K562 (cell line): ENCODE results near the gene CTXND1. TPM values are rescaled to one million over a fixed set of nuclear protein-coding genes. Genes with fewer than 3 reads are reported as not detected.

Experiments used
- ATAC-seq: fragments of 200-7000 bp; cut with Tn5 transposase; 3 replicates; pipeline ENCODE4 v1.9.1; 2020; ENCODE audit warnings: moderate library complexity
- BruUV-seq: library from RNA; stranded (reverse); fragments of 400-500 nt; replicated peaks from 2 replicates; lab custom pipeline; 2021; lab: Mats Ljungman, UMichigan
- CTCF ChIA-PET: fragments of 300-600 bp; formaldehyde crosslinking; extraction: SDS; loops from one replicate; lab custom pipeline; 2021; ENCODE audit warnings: low intra/inter-chr PET ratio; lab: Yijun Ruan, JAX
- POLR2A ChIA-PET: fragments of 300-600, 350-650 bp; sonication (Branson Sonifier 250); formaldehyde crosslinking; extraction: SDS; loops from one replicate; lab custom pipeline; 2021; ENCODE audit warnings: antibody characterized with exemption, inconsistent platforms; lab: Yijun Ruan, JAX
- DNase-seq, 4 experiments: peaks; one replicate each; pipeline versions ENCODE4 v3.0.0 to v3.0.0-alpha.2; 2011 to 2018; ENCODE audit warnings: low spot score in 3 of 4, mixed read lengths in 3 of 4; ENCODE audit errors: extremely low read depth in 1 of 4
- FAIRE-seq: peaks from 2 replicates; lab custom pipeline; 2011; peaks lifted over from hg19 to GRCh38; lab: Jason Lieb, UNC
- H2AFZ ChIP-seq: 2 replicates; pipeline ENCODE4 v1.6.0; 2011; ENCODE audit warnings: low read depth, low read length, control low read depth, inconsistent platforms
- H3K27ac ChIP-seq: fragments of 200-600 bp; 3 replicates; pipeline ENCODE4 v1.8.0; 2011; ENCODE audit warnings: low read depth, mild to moderate bottlenecking, control low read depth, inconsistent platforms, low read length, moderate library complexity, mixed read lengths; ENCODE audit errors: extremely low read depth
- H3K27me3 ChIP-seq, 2 experiments: fragments of 300-600 bp in 1 of 2; 2 replicates in 1 of 2; 3 replicates in 1 of 2; pipeline versions ENCODE4 v1.6.0 to v1.8.0; 2011; ENCODE audit warnings: inconsistent platforms in 2 of 2, low read length in 2 of 2, mild to moderate bottlenecking in 1 of 2, mixed read lengths in 1 of 2, moderate library complexity in 1 of 2; ENCODE audit not compliant: control insufficient read depth in 2 of 2, insufficient read depth in 2 of 2
- H3K36me3 ChIP-seq: fragments of 300-600 bp; 3 replicates; pipeline ENCODE4 v1.8.0; 2011; ENCODE audit warnings: mild to moderate bottlenecking, low read length, inconsistent platforms; ENCODE audit not compliant: control insufficient read depth, insufficient read depth
- H3K4me1 ChIP-seq, 2 experiments: fragments of 200-600 bp in 1 of 2; replicated peaks in 1 of 2; 2 replicates in 1 of 2; 3 replicates in 1 of 2; pipeline versions ENCODE4 v1.5.1 to v1.8.0; 2011; ENCODE audit warnings: inconsistent platforms in 2 of 2, low read length in 2 of 2, mild to moderate bottlenecking in 1 of 2, mixed read lengths in 1 of 2, moderate library complexity in 1 of 2; ENCODE audit not compliant: control insufficient read depth in 2 of 2, insufficient read depth in 2 of 2
- H3K4me2 ChIP-seq: 2 replicates; pipeline ENCODE4 v1.6.1; 2011; ENCODE audit warnings: low read length, control low read depth, inconsistent platforms, mixed read lengths; ENCODE audit not compliant: insufficient read depth
- H3K4me3 ChIP-seq: fragments of 200-600 bp; sonication (generic), shearing (Covaris generic); 2 replicates; pipeline ENCODE4 v1.5.1; 2016; ENCODE audit warnings: control low read depth, inconsistent platforms
- H3K79me2 ChIP-seq: fragments of 200-600 bp; 3 replicates; pipeline ENCODE4 v1.8.0; 2011; ENCODE audit warnings: low read length, inconsistent platforms; ENCODE audit not compliant: control insufficient read depth, insufficient read depth
- H3K9ac ChIP-seq, 2 experiments: 2 replicates each; pipeline versions ENCODE4 v1.6.0 to v1.6.1; 2011; ENCODE audit warnings: low read depth in 2 of 2, low read length in 2 of 2, control low read depth in 1 of 2, inconsistent platforms in 1 of 2, mild to moderate bottlenecking in 1 of 2, mixed read lengths in 1 of 2; ENCODE audit not compliant: insufficient read depth in 1 of 2
- H3K9me1 ChIP-seq: one replicate; pipeline ENCODE4 v1.6.0; 2011; ENCODE audit warnings: inconsistent platforms, mild to moderate bottlenecking, low read length, moderate library complexity; ENCODE audit not compliant: control insufficient read depth, insufficient read depth
- H3K9me3 ChIP-seq: replicated peaks from 2 replicates; pipeline ENCODE4 v1.5.1; 2011; ENCODE audit warnings: low read depth, low read length, inconsistent platforms; ENCODE audit not compliant: control insufficient read depth, insufficient read depth
- H4K20me1 ChIP-seq: replicated peaks from 2 replicates; pipeline ENCODE4 v1.6.1; 2011; ENCODE audit warnings: low read length, inconsistent platforms, mixed read lengths; ENCODE audit not compliant: control insufficient read depth, insufficient read depth
- ARID2 ChIP-seq: fragments of 450-650 bp; IDR thresholded peaks from 2 replicates; pipeline ENCODE4 v1.6.1; 2017; ENCODE audit warnings: antibody characterized with exemption, mild to moderate bottlenecking
- ETV5 ChIP-seq: sonication (generic); formaldehyde crosslinking; IDR thresholded peaks from 2 replicates; pipeline ENCODE4 v1.4.0; 2020; ENCODE audit warnings: low read depth, mild to moderate bottlenecking, missing genetic modification reagents
- GATAD2B ChIP-seq: fragments of 450-650 bp; IDR thresholded peaks from 2 replicates; pipeline ENCODE4 v1.6.1; 2017; ENCODE audit warnings: mild to moderate bottlenecking, borderline replicate concordance
- MTA3 ChIP-seq: fragments of 450-650 bp; formaldehyde crosslinking; IDR thresholded peaks from 2 replicates; pipeline ENCODE4 v1.6.1; 2017; ENCODE audit warnings: mild to moderate bottlenecking, borderline replicate concordance
- MYC ChIP-seq, 2 experiments: fragments of 250-450 bp in 1 of 2; sonication (Bioruptor Pico) in 1 of 2; IDR thresholded peaks; 2 replicates each; pipeline versions ENCODE4 v1.5.1 to v1.6.1; 2012 to 2021; ENCODE audit warnings: low read depth in 2 of 2, borderline replicate concordance in 1 of 2, improper control_type of control experiment in 1 of 2, low read length in 1 of 2, mild to moderate bottlenecking in 1 of 2, moderate library complexity in 1 of 2
- PHTF2 ChIP-seq: fragments of 250-450 bp; sonication (Bioruptor Pico); IDR thresholded peaks from 2 replicates; pipeline ENCODE4 v1.5.0; 2021; ENCODE audit warnings: mild to moderate bottlenecking
- RBBP5 ChIP-seq: fragments of 200-600 bp; sonication (generic); IDR thresholded peaks from 2 replicates; pipeline ENCODE4 v1.6.1; 2012; ENCODE audit warnings: borderline replicate concordance, mild to moderate bottlenecking, low read length, control low read depth, inconsistent platforms; ENCODE audit not compliant: insufficient read depth, poor library complexity, severe bottlenecking
- SMAD1 ChIP-seq: fragments of 150-350 bp; IDR thresholded peaks from 2 replicates; pipeline ENCODE4 v1.6.1; 2014; ENCODE audit warnings: low read length, low read depth; ENCODE audit not compliant: partially characterized antibody
- SP1 ChIP-seq: sonication (generic); formaldehyde crosslinking; IDR thresholded peaks from 2 replicates; pipeline ENCODE4 v1.8.1; 2022; ENCODE audit warnings: mild to moderate bottlenecking, missing genetic modification reagents
- THRAP3 ChIP-seq: fragments of 450-650 bp; IDR thresholded peaks from 2 replicates; pipeline ENCODE4 v1.6.1; 2016; ENCODE audit warnings: mild to moderate bottlenecking, inconsistent platforms, borderline replicate concordance
- XRCC4 ChIP-seq: IDR thresholded peaks from one replicate; pipeline ENCODE4 v1.6.1; 2011; ENCODE audit not compliant: insufficient read depth, insufficient read length; ENCODE audit errors: extremely low read depth
- ZFP1 ChIP-seq: fragments of 450-650 bp; formaldehyde crosslinking; IDR thresholded peaks from 2 replicates; pipeline ENCODE4 v1.4.0; 2020; ENCODE audit warnings: mild to moderate bottlenecking, mixed read lengths
- ZNF316 ChIP-seq: fragments of 450-650 bp; IDR thresholded peaks from 2 replicates; pipeline ENCODE4 v1.6.1; 2016
- ZNF431 ChIP-seq: sonication (generic); formaldehyde crosslinking; IDR thresholded peaks from 2 replicates; pipeline ENCODE4 v1.8.0; 2022; ENCODE audit warnings: mild to moderate bottlenecking, missing genetic modification reagents
- ZNF445 ChIP-seq: fragments of 250-450 bp; sonication (Bioruptor Pico); IDR thresholded peaks from 2 replicates; pipeline ENCODE4 v1.4.0; 2020; ENCODE audit warnings: low read depth, mild to moderate bottlenecking, moderate library complexity
- WGBS: fragments of 100-300 bp; shearing (Covaris generic); methylation state at CpG from one replicate; pipeline ENCODE4 v1.1.6; 2016; ENCODE audit warnings: low coverage, mixed read lengths; ENCODE audit not compliant: insufficient coverage; ENCODE audit errors: missing lambda C conversion rate; 5-methylcytosine and 5-hydroxymethylcytosine counted together
- in situ Hi-C: fragments of 300-500 bp; cut with MboI; formaldehyde crosslinking; loops from 4 replicates; pipeline ENCODE4 v1.15.0; 2018; ENCODE audit warnings: inconsistent platforms, mixed read lengths
- intact Hi-C: fragments of 100-400 bp; cut with micrococcal nuclease; formaldehyde crosslinking; loops from 2 replicates; pipeline ENCODE4 v1.14.2; 2022
- polyA plus RNA-seq, 8 experiments: library from polyadenylated mRNA; depleted of rRNA in 4 of 8; stranded (reverse) in 5 of 8; unstranded in 3 of 8; fragments of >200 nt; fragmentation: Nextera tagmentation in 2 of 8; fragmentation: Illumina TruSeq in 1 of 8; extraction: Ambion mirVana in 2 of 8; extraction: Trizol in 1 of 8; gene quantifications; 2 replicates each; pipeline versions ENCODE4 v1.2.1 to v1.2.3, GENCODE V29; 2011 to 2014; ENCODE audit warnings: inconsistent platforms in 1 of 8, missing spikeins in 1 of 8
- total RNA-seq, 7 experiments: library from RNA; depleted of rRNA in 6 of 7; stranded (reverse); fragments of >200 nt in 6 of 7; fragmentation: Illumina TruSeq in 2 of 7; extraction: Trizol in 2 of 7; gene quantifications; 2 replicates each; pipeline versions ENCODE4 v1.2.1 to v1.2.3, GENCODE V29; 2011 to 2021; ENCODE audit warnings: low replicate concordance in 1 of 7
- TF ChIP-seq, protein P1 (sequence below): fragments of 450-650 bp; IDR thresholded peaks from 2 replicates; pipeline ENCODE4 v1.6.1; 2016; ENCODE audit warnings: missing biosample characterization, missing genetic modification characterization

The CTXND1 gene
- total and polyA plus RNA-seq, 9 of the 15 experiments (the other 6 are each of a cell fraction or from before 2014, with no cell fraction given), result 0.04 TPM; not detected in 7

GRCh38 chr15:80155001-80155377, 97.0 kb downstream of the CTXND1 start:
- TF ChIP-seq SMAD1 (no peak), GATAD2B (0 out of 2 replicates have a peak, but pooled peaks have one; percentile 3), ZFP1 (CRISPR knock-in tag) (no peak), RBBP5 (peak; percentile 22), ZNF316 (peak; percentile 64), ARID2 (no peak), XRCC4 (no peak), ETV5 (CRISPR knock-in tag) (peak; percentile 17; the same call in 1 of the 2 replicates), THRAP3 (0 out of 2 replicates have a peak, but pooled peaks have one; percentile 18), ZNF445 (CRISPR knock-in tag) (no peak), MYC (IDR thresholded peaks at IDR 0.05; ENCODE audit: low read depth, low read length) (0 out of 2 replicates have a peak, but pooled peaks have one; percentile 5), MYC (CRISPR knock-in tag; IDR thresholded peaks at IDR 0.05; ENCODE audit: borderline replicate concordance, low read depth) (no peak), ZNF431 (peak; percentile 33; the same call in 1 of the 2 replicates), MTA3 (0 out of 2 replicates have a peak, but pooled peaks have one; percentile 12), SP1 (CRISPR knock-in tag) (0 out of 2 replicates have a peak, but pooled peaks have one; percentile 8), PHTF2 (CRISPR knock-in tag) (no peak)
- TF ChIP-seq, protein P1, sequence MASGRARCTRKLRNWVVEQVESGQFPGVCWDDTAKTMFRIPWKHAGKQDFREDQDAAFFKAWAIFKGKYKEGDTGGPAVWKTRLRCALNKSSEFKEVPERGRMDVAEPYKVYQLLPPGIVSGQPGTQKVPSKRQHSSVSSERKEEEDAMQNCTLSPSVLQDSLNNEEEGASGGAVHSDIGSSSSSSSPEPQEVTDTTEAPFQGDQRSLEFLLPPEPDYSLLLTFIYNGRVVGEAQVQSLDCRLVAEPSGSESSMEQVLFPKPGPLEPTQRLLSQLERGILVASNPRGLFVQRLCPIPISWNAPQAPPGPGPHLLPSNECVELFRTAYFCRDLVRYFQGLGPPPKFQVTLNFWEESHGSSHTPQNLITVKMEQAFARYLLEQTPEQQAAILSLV (tag), result 0 out of 2 replicates have a peak, but pooled peaks have one; percentile 10
- intact Hi-C loops (loop anchor here (2.0 to 10.0 kb wide), 2 partner anchors 94 to 260 kb away; partner anchors contain the start of gene MTHFS), in situ Hi-C loops (loop anchor here (5.0 to 25.0 kb wide), 2 partner anchors 88 to 268 kb away; partner anchors contain the start of gene MTHFS)
- Histone ChIP-seq H3K9ac (peak overlapping the region; percentile 69 to 71; a peak in 3 of 4 replicates), H3K9me1 (no peaks in the 10 kb centered on the region), H3K79me2 (peaks cover 33% of the 10 kb centered on the region), H3K9me3 (no peaks in the 10 kb centered on the region), H3K4me2 (peak overlapping the region; percentile 79), H3K36me3 (peaks cover 43% of the 10 kb centered on the region), H3K27me3 (no peaks in the 10 kb centered on the region), H3K27ac (peak overlapping the region; percentile 83), H4K20me1 (no peaks in the 10 kb centered on the region), H3K4me3 (peak overlapping the region; percentile 58; the same call in 1 of the 2 replicates), H2AFZ (peak overlapping the region; percentile 15; the same call in 1 of the 2 replicates), H3K4me1 (peaks cover 41 to 50% of the 10 kb centered on the region in 2 experiments)
- ATAC-seq (peak; percentile 22), FAIRE-seq (peak; percentile 85), DNase-seq (peak in 3 of 4 experiments; percentile 32 to 83 (median 56))
- WGBS, result 3% methylated on average over 5 of the region's 5 CpGs
- ChIA-PET POLR2A (interaction anchor here (0.6 to 1.2 kb wide), 5 partner anchors 9 to 173 kb away, joined by 3 to 4 read pairs (median 3); no protein-coding TSS in a partner anchor), CTCF (no interaction called here)
- BruUV-seq, result TSS peak; percentile 85
